ENCODE results near the gene PCBP2.
"Not testable (repeated sequence)": the region's sequence is repeated elsewhere in the genome, so short reads cannot be mapped to it uniquely, and the experiment has no call there.

The PCBP2 gene

GRCh38 chr12:53441040-53441833 is 10.7 kb upstream of the PCBP2 start, which contains the start of gene PRR13:
TSS of gene PRR13 (plus strand) at chr12:53441734. CDS start at chr12:53442715, 981 bp downstream.
- DNase-seq, result peak; percentile 99

GRCh38 chr12:53443955-53444354 is 7.9 kb upstream of the PCBP2 start:
- DNase-seq, result no peak

- not testable (repeated sequence) for DNase-seq
Measured at GRCh38 chr12:53444593-53445325, 7.1 kb upstream of the PCBP2 start.

GRCh38 chr12:53450936-53451335 is 966 bp upstream of the PCBP2 start:
- no peak for DNase-seq

- peak; percentile 64 to 76 for DNase-seq
Measured at GRCh38 chr12:53452159-53453077, 516 bp downstream of the PCBP2 start.

- no peak for DNase-seq
Measured at GRCh38 chr12:53453953-53454640, 2.2 kb downstream of the PCBP2 start.

- DNase-seq, result no peak
Measured at GRCh38 chr12:53454707-53455106, 2.8 kb downstream of the PCBP2 start.

GRCh38 chr12:53456654-53457366 is 4.9 kb downstream of the PCBP2 start:
- DNase-seq, result no peak

GRCh38 chr12:53459097-53459496 is 7.2 kb downstream of the PCBP2 start:
- DNase-seq, result no peak

- no peak for DNase-seq
Measured at GRCh38 chr12:53461059-53461458, 9.2 kb downstream of the PCBP2 start.

- DNase-seq, result no peak
Measured at GRCh38 chr12:53461591-53461990, 9.7 kb downstream of the PCBP2 start.

- no peak for DNase-seq
Measured at GRCh38 chr12:53462935-53463334, 11.0 kb downstream of the PCBP2 start.

GRCh38 chr12:53463802-53464560 is 12.1 kb downstream of the PCBP2 start:
- no peak for DNase-seq

GRCh38 chr12:53464685-53465418 is 12.9 kb downstream of the PCBP2 start:
- no peak for DNase-seq

GRCh38 chr12:53465679-53466078 is 13.8 kb downstream of the PCBP2 start:
- no peak for DNase-seq

- no peak for DNase-seq
Measured at GRCh38 chr12:53466640-53467039, 14.7 kb downstream of the PCBP2 start.

- DNase-seq, result no peak
Measured at GRCh38 chr12:53467082-53467481, 15.2 kb downstream of the PCBP2 start.

GRCh38 chr12:53467880-53468279 is 16.0 kb downstream of the PCBP2 start:
- no peak for DNase-seq

GRCh38 chr12:53468282-53468681 is 16.4 kb downstream of the PCBP2 start:
- no peak for DNase-seq

- no peak for DNase-seq
Measured at GRCh38 chr12:53472056-53472582, 20.2 kb downstream of the PCBP2 start.

All from inflammatory macrophage treated with lipopolysaccharide for 1 hour (primary cell).